CD4-positive, alpha-beta T cell treated with Interleukin-15 for 1 hour (primary cell): ENCODE data around the gene MGAT3.
A peak's percentile ranks its signal among the peaks of the same experiment; 100 is the strongest.

Source experiments
- DNase-seq: peaks from one replicate; pipeline ENCODE4 v3.0.0-alpha.2; 2020

MGAT3 gene

DNA sequence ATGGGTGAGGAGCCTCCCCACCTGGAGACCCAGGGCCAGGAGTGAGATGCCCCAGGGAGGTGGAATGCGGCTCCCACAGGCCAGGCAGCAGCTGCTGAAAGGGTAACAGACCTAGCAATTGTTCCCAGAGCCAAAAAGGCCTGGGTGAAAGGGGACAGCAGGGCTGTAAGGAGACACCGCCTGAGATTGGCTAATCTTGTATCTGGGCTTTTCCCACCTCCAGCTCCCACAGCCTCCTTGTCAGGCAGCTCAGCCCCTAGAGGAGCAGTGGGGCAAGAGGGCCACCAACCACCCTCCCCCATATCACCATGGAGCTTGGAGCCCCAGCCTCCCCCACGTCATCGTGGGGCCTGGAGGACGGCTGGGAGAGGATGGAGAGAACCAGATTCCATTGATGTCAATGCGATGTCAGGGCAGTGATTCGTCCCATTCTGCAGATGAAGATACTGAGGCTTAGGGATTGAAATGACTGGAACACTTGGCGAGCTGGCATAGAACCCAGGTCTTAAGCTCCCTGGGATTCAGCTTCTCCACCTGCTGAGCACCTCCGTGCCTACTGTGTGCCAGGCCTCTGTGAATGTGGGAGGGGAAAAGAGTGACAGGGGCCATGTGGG, 2.9 kb upstream of the MGAT3 start:
- no peak for DNase-seq

DNA sequence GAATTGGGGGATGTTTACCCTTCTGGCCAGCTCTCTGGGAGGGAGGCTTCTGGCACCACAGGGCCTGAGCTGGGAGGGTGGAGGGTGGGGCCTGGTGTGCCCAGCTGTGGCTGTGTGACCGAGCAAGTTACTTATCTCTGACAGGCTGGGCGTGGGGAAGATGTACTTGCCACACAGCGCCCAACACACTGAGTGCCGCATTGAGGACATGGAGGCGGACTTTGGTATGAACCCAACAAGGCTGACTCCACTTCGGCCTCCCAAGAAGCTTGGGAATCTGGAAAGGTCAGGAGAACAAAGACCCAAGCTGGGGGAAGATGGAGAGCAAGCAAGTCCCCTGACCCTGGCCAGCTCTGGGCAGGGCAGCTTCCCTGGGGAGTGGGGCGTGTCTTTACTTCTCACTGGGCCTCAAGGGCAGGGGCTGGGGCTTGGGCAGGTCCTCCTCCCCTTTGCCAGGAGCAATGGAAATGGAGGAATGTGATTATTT, 2.4 kb upstream of the MGAT3 start:
- DNase-seq = no peak

DNA sequence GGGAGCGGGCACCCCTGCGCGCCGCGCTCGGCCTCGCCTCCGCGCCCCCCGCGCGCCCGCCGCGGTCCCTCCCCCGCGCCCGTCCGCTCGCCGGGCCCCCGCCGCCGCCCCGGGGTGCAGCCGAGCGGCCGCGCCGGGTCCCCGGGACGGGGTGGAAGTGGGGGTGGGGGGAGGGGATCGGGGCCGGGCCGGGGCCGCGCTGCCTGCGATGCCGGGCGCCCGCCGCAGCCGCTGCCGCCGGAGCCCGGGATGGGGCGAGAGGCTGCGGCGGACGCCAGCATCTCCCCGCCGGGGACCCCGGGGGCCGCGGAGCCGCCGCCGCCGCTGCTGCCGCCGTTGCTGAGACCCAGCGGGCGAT, 365 bp downstream of the MGAT3 start:
- DNase-seq = no peak

DNA sequence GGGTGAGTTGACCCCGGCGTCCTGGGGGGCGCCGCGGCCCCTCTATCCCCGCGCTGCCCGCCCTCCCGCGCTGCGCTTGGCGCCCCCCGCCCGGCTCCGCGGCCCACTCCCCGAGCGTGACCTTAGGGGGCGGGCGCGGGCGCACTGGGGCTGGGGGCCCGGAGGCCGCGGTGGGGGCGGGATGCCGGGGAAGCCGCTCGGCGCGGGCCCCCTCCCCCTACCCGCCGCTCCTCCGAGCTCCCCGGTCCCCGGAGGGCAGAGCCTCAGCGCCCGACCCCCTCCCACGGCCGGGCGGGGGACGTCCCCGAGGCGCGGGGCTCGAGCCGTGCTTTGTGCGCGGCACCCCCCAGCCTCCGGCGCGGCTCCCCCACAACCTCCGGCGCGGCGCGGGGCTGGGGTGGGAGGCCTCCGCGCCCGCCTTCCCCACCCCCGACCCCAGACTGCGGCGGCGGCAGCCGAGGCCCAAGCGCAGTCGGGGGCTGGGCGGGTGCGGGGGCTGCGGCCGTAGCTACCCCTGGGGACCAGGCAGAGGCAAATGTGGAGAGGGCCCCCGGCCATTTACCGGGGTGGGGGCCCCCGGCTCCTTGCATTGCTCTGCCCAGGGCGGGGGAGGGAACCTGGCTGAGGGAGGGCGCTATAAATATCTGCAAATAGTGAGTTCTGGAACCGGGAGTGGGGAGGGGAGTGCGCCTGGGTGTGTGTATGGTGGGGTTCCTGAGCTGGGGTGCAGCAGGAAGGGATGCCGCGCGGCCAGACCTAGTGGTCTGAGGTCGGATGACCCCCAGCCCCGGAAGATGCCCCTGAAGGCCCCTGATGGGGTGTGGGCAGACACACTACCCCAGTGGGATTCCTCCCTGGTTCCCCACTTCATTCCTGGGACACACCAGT, 988 bp downstream of the MGAT3 start:
- no peak for DNase-seq

DNA sequence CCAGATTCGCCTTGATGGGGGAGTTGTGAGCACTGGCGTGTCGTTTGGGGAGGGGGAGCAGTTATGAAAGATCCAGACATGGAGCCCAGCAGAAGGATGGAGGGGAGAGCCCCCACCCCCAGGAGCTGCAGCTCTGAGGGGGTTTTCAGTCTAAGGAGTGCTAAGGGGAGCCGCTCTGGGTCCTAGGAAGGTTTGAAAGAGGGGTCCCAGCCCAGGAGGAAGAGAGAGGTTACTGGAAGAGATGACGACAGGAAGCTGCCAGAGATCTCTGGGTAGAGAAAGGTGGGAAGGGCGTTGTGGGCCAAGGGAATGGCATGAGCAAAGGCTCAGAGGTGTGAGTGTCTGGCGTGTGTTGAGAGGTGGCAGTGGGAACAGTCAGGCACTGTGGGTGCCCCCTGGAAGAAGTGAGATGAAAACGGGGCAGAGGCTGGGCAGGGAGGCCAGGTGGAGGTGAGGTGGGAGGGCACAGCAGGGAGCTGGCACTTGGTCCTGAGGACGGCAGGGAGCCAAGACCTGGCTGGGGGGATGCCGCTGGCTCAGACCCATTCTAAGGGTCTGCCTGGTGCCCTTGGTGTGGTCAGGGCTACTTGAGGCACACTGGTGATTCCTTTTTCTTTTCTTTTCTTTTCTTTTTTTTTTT, 1.8 kb downstream of the MGAT3 start:
- DNase-seq = no peak

DNA sequence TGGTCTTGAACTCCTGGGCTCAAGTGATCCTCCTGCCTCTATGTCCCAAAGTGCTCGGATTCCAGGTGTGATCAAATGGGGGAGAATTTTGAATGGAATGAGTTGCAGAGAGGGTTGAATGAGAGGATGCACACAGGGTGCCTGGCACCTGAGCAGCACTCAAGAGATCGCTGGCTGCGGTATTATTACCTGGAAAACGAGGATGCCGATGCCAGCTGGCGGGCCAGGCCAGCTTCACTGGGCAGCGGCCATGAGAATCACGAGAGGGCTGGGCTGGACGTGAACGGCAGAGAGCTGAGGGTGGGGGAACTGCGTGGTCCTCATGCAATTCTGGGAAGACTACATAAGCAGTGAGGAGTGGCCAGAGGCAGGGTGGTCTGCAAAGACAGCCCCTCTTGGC, 2.9 kb downstream of the MGAT3 start:
- no peak for DNase-seq

DNA sequence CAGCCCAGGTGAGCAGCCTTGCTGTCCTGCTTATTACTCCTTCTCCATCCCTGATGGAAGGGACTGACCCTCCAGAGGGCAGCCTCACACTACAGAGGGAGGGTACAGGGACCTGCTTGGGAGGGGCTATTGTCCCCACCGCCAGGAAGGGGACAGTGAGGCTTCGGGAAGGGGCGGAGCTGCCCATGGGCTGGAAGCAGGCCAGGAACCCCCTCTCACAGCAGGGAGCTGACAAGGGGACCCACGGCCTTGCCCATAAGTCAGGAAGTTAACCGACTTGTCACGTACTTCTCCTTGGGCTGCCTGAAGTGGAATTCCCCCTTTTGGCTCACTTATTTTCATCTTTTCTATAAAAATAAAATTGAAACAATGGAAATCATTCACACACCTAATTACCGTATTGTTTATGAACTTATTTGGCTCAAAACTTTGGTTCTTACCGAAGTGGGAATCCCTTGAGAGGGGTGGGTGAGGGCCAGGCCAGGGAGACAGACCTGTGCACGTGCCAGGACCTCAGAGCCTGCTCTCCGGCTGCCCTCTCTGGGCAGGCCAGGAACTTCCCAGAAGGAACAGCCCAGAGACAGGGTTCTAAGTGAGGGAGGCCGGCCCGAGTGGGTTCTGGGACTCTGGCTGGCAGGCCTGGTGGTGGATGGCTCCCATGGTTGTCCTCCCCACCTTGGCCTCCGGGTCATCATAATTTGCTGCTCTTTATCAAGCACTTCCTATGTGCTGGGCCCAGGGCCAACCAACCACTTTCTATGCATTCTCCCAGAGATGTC, 5.8 kb downstream of the MGAT3 start:
- peak; percentile 27 for DNase-seq

DNA sequence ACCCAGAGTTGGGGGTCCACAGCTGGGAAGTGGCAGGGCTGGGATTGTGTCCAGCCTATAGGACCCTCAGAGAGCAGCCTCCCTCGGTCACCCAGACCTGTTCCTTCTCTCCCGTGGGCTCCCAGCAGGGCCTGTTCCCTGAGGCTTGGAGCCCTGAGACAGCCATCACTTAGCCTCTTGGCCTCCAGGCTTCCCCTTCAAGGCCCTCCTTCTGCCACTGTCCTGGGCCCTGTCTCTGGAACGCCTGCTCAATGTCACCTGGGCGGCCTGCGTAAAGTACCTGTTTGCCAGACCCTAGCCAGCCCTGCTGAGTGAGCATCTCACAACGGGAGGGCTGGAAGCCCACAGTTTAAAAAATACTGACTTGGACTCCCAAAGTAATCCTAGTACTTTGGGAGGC, 6.5 kb downstream of the MGAT3 start:
- DNase-seq = no peak

DNA sequence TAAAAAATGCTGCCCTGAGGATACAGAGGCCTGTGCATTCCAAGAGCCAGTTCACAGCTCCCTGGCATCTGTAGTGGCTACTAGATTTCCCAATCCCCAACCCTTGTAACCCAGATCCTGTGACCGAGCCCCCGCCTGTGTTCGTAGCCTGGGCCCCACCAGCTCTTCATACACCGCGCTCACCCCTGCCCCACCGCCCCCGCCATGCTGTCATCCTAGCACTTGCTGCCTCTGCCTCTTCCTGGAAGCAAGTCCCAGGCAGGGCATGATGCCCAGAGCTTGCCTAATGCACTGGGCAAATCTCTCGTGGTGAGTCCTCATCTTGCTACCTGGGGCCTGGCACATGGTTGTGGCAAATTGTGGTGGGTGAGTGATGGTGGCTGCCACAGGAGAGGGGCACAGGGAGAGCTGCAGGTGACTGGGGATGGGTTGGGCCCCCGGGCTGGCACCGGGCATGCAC, 7.1 kb downstream of the MGAT3 start:
- no peak for DNase-seq

DNA sequence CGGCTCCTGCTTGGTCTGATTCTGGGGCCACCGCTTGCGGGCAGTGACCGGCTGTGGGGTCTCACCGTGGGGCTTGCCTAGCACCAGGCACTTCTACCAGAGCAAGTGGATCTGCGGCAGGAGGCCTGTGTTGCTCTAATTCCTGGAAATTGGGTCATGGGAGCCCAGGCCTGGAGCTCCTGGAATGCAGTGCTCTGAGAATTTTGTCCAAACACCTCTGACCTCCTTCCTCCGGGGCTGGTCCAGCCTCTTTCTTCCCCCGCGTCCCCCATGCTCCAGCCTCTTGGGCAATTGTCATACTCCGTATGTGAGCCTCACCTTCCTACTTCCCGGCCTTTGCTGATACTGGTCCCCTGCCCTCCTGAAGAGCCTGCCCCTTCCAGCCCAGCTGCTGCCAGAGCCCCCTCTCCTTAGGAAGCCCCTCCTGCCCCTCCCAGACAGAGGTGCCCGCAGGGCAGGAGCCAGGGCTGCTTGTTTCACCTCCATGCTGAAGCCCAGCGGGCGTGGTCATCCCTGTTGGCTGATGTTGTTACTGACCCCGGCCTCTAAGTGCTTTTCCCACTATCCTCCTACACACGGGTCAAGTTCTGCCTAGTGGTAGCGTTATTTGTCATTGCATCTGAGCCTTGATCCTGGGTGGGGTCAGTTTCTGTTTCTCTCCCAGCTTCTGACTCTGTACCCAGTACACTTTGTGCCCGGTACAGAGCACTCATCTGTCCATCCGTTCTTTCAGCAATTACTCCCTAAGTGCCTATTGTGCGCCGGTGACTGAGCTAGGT, 9.6 kb downstream of the MGAT3 start:
- no peak for DNase-seq

DNA sequence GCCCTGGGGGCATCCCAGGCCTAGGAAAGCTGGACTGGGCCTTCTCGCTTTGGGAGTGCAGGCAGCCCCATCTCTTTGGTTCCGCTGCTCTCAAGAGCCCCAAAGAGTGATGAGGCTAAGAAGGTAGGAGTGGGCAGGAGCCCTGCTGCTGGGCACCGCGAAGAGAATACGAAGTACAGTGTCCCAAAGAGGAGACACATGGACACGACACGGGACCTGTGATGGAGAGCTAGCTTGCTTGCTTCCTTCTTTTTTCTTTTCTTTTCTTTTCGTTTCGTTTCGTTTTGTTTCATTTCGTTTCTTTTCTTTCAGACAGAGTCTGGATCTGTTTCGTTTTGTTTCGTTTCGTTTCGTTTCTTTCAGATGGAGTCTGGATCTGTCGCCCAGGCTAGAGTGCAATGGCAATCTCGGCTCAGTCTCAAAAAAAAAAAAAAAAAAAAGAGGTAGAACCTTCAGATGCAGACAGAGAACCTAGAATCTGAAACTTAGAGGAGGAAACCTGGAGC, 10.6 kb downstream of the MGAT3 start:
- DNase-seq = no peak

DNA sequence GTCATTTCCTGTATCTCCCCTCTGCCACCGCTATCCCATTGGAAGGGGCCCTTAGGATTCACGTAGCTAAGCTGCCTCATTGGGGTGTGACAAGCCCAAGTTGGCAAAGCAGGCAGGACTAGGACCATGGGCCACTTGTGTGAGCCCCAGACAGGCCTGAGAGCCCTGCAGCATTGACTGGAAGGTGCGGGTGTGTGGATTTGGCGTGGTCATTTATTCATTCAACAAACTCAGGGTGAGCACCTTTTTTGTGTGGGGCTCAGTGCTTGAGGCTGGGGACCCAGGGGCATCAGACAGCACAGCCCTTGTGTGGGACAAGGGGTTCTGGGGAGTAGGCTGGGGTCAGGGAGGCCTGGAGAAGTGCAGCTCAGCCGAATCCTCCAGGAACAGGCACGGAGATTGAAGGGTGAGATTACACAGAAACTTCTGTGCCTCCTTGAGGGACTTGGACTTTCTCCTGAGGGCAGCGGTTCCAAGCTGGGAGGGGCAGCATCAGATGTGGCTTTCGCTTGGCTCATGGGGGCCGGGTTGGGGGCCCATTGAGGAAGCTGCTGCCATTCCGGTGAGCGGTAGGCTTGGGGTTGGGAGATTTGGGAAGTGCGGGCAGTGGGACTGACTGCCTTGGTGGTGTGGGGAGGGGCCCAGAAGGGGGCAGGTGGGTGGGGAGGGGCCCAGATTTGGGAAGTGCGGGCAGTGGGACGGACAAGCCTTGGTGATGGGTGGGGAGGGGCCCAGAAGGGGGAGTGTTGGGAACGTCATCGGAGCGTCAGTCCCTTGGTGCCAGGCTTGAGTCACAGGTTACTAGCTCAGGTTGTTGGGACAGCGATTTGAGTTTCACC, 11.9 kb downstream of the MGAT3 start:
- DNase-seq = no peak

DNA sequence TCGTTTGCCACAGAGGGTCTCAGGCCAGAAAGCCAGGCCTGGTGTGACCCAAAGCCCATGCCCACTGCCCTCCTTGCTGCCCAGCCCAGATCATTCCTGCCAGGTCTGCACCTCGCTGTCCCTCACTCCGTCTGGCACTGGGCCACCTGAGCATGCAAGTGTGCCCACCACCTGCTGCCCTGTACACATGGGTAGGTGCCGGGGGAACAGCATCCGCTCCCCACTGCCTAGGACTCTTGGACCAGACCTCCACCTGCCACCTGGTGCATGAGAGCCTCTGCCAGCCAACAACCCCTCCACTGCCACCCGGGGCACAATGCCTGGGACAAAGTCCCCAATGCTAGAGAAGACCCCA, 12.5 kb downstream of the MGAT3 start:
- DNase-seq = no peak

DNA sequence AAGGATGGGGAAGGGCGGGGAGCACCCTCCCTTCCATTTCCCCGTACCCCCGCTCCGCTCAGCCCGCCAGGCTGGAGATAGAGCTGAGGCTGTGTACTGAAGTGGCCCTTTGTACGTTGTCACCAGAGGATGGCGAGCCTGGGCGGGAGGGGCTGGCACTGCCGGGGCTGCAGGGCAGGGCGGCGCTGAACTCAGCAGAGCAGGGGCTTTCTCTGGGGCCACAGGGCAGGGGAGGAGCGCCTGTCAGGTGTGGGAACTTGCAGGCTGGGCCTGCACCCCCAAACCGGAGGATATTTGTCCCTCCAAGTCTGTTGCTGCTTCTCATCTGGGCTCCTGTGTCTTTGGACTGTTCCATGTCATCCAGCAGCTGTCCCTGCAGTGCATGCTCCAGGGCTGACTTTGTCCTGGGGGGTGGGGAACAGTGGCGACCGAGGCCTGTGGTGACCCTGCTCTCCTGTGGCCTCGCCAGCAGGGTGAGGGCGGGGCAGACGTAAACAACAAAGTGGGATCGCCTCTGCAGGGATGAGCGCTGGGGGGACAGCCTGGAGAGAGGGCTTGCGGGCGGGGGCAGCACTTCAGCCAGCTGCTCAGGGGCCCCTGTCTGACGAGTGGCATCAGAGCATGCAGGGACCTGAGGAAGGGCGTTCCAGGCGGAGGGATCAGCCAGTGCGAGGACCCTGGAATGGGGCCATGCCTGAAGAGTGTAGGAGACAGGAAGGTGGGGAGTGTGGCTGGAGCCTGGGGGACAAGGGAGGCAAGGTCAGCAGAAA, 13.1 kb downstream of the MGAT3 start:
- no peak for DNase-seq

DNA sequence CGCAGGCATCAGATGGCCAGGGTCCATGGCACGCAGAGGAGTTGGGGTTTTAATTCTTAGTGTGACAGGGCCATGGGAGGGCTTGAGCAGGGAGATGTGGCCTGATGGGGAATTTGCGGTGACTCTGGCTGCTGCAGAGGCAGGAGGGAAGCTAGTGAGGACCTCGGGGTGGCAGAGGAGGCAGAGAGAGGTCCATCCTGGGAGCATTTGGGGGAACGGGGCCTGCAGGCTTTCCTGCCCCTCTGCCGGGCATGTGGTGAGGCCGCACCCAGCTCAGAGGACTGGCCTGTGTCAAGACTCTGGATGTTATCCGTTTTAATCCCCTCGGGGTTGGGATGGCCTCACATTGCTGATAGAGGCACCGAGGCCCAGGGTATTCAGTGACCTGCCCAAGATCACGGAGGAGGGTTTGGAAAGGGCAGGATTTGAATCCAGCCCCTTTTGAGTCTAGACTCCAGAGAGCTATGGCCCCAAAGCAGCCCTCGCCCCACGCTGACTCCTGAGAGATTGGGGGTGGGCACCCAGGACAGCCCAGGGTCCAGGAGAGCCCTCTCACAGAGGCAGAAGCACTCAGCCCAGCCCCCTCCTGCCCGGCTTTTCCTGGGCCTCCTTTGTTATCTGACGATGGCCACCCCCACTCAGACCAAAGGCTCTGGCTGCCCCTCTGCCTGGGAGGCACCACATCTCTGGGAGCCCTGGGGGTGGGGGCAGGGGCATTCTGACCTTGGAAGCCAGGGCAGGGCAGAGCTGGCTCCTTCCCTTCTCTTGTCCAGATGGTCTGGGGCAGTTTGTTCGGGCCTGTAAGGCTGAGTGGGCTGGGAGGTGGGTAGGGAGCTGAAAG, 13.9 kb downstream of the MGAT3 start:
- no peak for DNase-seq

DNA sequence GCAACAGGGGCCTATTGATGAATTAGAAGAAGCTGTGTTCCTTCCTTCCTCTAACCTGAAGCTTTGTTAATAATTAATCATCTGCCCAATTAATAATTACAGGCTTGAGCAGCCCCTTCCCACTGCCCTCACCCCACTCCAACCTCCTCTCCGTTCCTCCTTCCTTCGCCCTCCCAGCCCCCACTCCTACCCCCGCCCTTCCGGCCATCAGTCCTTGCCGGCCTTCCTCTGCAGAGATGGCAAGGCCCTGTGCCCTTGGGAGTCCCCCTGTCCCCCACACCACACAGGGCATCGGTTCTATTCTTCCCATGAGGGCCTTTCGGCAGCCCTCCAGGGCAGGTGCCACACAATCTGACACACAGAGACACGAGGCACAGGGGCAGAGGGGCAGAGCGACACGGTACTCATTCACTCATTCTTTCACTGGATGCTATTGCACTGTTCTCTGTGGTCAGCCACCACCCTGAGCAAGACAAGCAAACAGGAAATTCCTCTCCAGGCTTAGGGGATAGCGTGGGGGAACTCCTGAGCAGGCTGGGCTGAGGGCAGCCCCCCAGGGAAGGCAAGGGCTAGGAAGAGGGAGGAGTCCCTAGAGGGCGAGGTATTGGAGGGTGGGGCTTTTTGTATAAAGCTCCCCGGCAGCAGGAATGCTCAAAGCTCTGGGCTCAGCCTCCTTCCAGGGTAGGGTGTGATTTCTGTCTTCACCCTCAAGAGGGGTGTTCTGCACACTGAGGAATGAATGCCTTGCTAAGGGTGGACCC, 14.7 kb downstream of the MGAT3 start:
- DNase-seq = no peak

DNA sequence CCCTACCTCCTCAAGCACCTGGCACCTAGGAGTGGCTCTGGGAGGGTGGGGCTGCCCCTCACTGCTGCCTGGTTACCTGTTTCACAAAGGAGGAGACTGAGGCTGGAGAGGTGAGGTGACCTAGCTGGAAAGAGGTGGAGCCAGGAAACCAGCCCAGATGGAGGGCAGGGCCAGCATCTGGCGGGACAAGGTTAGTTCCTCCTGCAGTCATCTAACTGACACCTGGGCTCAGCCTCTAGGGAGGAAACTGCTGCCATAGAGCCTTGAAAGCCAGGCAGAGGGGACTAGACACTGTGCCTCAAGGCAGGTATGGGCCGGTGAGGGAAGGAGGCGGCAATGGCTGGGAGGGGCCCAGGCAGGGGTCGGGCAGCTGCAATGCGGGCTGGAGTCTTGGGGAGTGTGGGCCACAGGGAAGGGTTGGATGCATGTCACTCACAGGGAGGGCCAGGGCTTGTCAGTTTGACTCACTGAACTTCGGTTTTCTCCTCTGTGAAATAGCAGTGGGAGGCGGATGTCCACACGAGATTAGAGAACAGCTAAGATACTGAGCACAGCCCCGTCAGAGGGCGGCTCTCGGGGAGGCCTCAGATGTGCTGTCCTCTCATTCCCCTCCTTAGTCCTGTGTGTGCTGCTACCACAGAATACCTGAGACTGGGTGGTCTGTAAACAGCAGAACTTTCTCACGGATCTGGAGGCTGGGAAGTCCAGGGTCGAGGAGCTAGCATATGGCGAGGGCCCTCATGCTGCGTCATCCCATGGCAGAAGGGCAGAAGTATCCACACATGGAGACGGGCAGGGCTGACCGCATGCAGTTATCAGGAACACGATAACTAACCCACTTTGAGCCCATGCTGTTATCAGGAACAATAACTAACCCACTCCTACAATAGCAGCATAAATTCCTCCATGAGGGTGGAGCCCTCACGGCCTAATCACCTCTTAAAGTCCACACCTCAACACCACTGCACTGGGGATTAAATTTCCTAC, 16.1 kb downstream of the MGAT3 start:
- peak; percentile 27 for DNase-seq
